Measurements from ENCODE around the gene HOXD13.

HOXD13 gene

DNA sequence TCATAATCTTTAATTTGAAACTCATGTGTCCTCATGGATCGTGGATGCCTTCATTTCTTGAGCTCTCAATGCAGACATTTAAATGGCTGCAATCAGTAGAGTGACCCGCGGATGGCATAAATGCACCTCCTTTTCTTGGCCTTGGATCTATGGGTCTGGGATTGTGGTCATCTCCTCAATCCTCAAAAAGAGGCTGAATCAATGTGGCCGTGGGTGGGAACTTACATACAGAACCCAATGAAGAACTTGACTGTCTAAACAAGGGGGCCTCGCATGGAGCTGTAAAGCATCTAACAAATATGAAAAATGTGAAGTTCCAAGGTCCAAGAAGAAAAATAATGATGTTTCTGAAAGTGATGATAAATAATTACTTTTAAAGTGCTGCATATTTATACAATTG lies 2.9 kb downstream of the HOXD13 start:
- DNase-seq = no peak

- no peak for DNase-seq
Observed at GRCh38 chr2:176096243-176096985, 3.9 kb downstream of the HOXD13 start.

DNA sequence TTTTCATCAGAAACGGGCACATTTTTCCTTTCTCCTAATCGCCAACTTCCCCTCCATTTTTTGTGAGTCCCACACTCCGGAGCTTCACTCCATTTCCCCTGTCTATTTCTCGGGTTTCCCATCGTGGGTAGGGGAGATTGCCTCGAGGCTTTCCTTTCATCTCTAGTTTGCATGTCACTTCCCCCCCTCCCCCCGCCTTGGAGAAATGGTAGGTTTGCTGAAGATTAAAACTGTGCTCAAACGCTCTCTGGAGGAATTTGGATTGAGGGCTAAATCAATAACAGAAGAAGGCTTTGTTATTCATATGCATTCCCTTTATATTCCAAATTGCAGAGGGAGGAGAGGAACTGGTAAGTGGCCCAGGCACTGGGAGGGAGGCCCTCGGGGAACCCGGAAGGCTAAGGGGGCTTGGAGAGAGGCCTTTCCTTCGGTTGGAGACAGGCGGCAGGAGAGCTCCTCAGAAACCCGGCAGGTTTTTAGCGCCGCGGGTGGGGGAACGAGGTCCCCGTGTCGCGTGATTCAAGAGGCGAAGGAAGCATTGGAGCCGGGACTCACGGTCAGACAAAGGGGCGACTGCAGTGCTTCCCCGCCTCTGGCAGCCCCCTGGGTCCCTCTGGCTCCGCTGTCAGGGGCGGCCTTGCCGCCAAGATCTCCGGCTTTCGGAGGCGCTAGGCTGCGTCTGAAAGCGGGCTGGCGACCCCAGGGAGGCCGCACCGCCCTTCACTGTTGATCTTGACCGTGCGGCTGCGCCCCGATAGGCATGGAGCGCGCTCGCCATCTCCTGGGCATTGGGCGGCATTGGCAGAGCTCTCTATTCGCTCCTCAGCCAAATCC lies 4.7 kb downstream of the HOXD13 start:
- DNase-seq = peak; percentile 62

- no peak for DNase-seq
Observed at GRCh38 chr2:176097820-176098365, 5.4 kb downstream of the HOXD13 start.

- no peak for DNase-seq
Observed at GRCh38 chr2:176098366-176099158, 6.0 kb downstream of the HOXD13 start.

DNA sequence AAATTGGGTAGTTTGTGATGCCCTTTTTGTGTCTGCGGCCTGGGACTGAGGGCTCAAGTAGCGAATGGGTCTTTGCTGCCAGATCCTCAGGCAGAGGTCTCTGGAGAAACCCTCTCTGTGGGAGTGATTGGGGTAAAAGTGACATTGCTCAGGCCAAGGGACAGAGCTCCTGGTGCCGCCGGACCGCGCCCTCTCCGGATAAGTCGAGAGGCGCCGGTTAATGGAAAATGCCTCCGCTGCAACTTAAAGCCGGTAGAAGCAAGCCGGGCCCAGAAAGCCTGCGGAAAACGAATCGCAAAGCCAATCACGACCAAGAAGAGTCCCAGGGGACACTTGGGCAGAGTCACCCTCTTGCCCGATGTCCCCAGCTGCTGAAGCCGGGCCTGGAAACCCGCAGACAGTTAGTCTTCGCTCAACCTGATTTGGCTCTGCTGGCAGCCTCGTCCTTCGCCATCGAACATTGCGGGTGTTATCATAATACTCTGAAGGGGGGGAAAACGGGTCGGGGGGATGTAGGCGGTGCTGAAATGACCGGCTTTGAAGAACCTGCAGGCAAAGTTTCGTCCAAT lies 6.7 kb downstream of the HOXD13 start:
- no peak for DNase-seq

GRCh38 chr2:176099728-176100546 lies 7.4 kb downstream of the HOXD13 start, which contains the start of gene HOXD12:
TSS of gene HOXD12 (plus strand) at chr2:176099795. CDS start at chr2:176099802, 7 bp downstream.
- no peak for DNase-seq

DNA sequence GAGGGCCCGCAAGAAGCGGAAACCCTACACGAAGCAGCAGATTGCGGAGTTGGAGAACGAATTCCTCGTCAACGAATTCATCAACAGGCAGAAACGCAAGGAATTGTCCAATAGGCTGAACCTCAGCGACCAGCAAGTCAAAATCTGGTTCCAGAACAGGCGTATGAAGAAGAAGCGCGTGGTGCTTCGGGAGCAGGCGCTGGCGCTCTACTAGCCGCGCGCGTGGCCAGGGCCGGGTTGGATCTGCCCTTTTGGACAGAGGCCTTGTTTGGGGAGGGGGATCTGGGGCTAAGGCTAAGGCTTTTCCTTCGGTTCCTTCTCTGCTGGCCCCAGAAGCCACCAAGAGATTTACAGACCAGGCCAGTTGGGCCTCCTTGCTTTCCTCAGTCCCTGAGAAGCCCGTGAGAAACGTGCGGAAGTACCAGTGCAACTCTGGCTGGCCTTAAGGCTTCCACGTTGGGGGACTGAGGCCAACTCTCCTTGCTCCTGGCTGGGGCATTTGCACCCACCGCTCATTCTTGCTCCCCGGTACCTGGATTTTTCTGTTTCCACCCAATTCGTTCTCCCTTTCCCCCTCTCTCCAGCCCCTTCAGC lies 8.1 kb downstream of the HOXD13 start:
- DNase-seq = no peak

GRCh38 chr2:176101216-176101830 lies 8.8 kb downstream of the HOXD13 start:
- DNase-seq = no peak

DNA sequence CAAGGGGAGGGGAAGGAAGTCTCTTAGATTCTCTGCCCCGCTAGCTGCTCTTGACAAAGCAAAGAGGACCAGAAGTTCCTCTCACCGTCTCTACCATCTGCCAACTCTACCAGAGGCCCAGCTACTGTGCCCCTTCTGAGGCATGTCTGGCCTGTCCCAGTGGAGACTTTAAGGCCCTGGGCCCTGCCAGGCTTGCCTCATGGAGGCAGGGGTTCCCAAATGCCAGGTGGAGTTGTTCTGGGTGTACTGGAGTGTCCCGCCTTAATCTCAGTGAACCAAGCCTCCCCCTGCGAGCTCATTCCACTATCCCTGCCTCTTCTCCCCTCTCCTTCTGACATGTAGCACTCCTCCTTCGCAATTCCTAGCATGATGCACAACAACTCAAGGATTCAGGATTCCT lies 9.3 kb downstream of the HOXD13 start:
- no peak for DNase-seq

GRCh38 chr2:176102309-176102866 lies 9.9 kb downstream of the HOXD13 start:
- DNase-seq = no peak

- DNase-seq = no peak
Observed at GRCh38 chr2:176103194-176103593, 10.7 kb downstream of the HOXD13 start.

GRCh38 chr2:176103742-176104315 lies 11.3 kb downstream of the HOXD13 start:
- no peak for DNase-seq

DNA sequence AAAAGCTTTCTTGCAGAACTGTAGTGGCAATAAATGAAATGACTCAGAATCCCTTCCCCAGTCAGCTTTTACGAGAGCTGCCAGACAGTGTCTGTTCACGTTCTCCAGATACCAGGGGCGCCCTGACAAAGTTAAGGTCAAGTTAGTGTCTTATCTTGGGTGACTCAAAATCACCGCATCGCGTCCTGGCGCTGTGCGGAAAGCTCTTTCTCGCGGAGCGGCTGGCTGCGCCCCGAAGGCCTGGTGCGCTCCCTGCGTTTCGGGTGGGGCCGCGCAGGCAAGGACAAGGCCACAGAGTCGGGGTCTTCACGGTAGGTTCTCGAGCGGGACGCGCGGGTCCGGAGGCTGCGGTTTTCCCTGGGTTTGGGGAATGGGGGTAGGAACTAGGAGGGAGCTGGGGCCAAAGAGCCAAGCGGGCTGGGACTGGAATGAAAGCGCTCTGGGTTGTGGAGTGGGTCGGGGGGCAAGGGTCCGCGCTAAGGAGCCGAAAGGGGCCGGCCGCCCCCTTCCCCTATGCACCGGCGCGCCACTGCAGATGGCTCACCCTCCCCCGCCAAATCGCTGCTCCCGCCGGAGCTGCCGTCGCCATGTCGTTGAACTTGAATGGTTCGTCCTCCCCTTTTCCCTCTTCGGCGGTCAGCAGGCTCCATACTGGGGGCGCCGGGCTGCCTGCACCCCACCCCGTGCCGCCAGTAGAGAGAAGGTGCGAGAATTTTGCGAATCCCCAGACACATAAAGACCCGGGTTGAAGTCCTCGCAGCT lies 12.0 kb downstream of the HOXD13 start:
- peak; percentile 34 for DNase-seq

- DNase-seq = no peak
Observed at GRCh38 chr2:176105078-176105729, 12.7 kb downstream of the HOXD13 start.

GRCh38 chr2:176105730-176106580 lies 13.4 kb downstream of the HOXD13 start:
- DNase-seq = no peak
